ENCODE results near the gene ALOX15.
A peak's percentile ranks its signal among the peaks of the same experiment; 100 is the strongest.
"Not testable (repeated sequence)": the region's sequence is repeated elsewhere in the genome, so short reads cannot be mapped to it uniquely, and the experiment has no call there.

Gene ALOX15

GRCh38 chr17:4645642-4646041, 4.2 kb upstream of the ALOX15 start:
- DNase-seq: no peak

GRCh38 chr17:4643676-4644075, 2.2 kb upstream of the ALOX15 start:
- DNase-seq: no peak

- no peak for DNase-seq
Measured at GRCh38 chr17:4642286-4642685, 808 bp upstream of the ALOX15 start.

GRCh38 chr17:4640569-4641188, 799 bp downstream of the ALOX15 start:
- DNase-seq: not testable (repeated sequence)

GRCh38 chr17:4639301-4640059, 2.0 kb downstream of the ALOX15 start:
- peak; percentile 67 for DNase-seq

- not testable (repeated sequence) for DNase-seq
Measured at GRCh38 chr17:4638766-4639165, 2.7 kb downstream of the ALOX15 start.

- no peak for DNase-seq
Measured at GRCh38 chr17:4636474-4637100, 4.9 kb downstream of the ALOX15 start.

GRCh38 chr17:4635823-4636375, 5.6 kb downstream of the ALOX15 start:
- DNase-seq: no peak

GRCh38 chr17:4634976-4635375, 6.5 kb downstream of the ALOX15 start:
- no peak for DNase-seq

GRCh38 chr17:4633643-4634042, 7.8 kb downstream of the ALOX15 start:
- no peak for DNase-seq

- DNase-seq: no peak
Measured at GRCh38 chr17:4632581-4632920, 8.9 kb downstream of the ALOX15 start.

GRCh38 chr17:4631836-4632580, 9.5 kb downstream of the ALOX15 start:
- no peak for DNase-seq

GRCh38 chr17:4631431-4631830, 10.0 kb downstream of the ALOX15 start:
- DNase-seq: no peak

GRCh38 chr17:4626734-4627256, 14.7 kb downstream of the ALOX15 start:
- no peak for DNase-seq

- no peak for DNase-seq
Measured at GRCh38 chr17:4625181-4625617, 16.3 kb downstream of the ALOX15 start.

GRCh38 chr17:4624451-4624911, 17.0 kb downstream of the ALOX15 start:
- DNase-seq: not testable (repeated sequence)

GRCh38 chr17:4623249-4623648, 18.2 kb downstream of the ALOX15 start:
- DNase-seq: no peak

- no peak for DNase-seq
Measured at GRCh38 chr17:4622375-4622774, 19.1 kb downstream of the ALOX15 start.

GRCh38 chr17:4620531-4621101, 20.9 kb downstream of the ALOX15 start:
- no peak for DNase-seq

- DNase-seq: no peak
Measured at GRCh38 chr17:4617590-4618351, 23.7 kb downstream of the ALOX15 start.

GRCh38 chr17:4617090-4617489, 24.4 kb downstream of the ALOX15 start:
- no peak for DNase-seq

GRCh38 chr17:4616476-4616875, 25.0 kb downstream of the ALOX15 start:
- DNase-seq: no peak

Measured in activated effector memory CD4-positive, alpha-beta T cell treated with anti-CD3 and anti-CD28 coated beads, Interleukin-2, amount 50 U/mL, for 16 hours (primary cell).